ENCODE data around the gene MTMR3.

Gene MTMR3

DNA sequence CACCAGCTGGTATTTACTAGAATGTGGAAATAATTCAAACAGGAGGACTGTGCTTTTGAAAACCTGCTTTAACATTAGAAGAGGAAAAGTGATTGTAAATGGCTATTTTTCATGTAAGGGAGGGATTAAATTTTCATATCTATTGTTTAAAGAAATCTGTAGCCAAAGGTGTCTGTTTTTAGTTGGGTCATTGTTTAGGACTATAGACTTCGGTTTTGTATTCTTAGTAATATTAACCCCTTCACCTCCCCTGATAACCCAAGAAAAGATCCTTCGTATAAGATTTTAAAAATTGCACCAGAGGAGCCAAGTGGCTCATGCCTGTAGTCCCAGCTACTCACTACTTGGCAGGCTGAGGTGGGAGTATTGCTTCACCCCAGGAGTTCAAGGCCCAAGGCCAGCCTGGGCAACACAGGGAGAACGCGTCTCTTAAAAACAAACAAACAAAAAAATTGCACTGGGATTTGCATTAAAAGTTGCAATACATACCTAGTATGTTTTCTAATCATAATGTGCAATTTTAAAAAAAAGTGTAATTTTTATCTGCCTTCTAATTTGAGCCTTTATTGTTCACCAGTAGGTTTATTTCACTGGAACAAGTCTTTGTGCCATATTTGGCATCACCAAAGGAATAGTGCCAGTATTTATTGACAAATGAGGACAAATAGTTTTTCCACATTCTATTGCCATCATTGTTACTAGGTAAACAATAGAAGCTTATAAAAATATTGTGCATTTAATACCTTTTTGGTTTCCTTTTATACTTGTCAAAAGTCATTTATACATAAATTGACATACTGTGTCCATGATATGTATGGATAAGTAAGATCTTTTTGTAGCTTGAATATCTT, 34.3 kb downstream of the MTMR3 start:
- no peak for DNase-seq

DNA sequence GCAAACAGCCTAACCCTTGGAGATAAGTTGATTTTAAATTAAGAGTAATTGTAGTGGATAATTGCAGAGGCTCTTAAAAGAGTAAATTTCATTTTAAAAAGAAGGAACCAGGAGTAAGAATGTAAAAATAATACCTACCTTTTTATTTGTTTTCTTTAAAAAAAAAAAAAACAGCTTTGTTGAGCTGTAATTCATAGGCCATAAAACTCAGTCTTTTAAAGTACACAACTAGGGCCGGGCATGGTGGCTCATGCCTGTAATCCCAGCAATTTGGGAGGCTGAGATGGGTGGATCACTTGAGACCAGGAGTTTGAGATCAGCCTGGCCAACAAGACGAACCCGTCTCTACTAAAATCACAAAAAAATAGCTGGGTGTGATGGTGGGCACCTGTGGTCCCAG, 42.4 kb downstream of the MTMR3 start:
- DNase-seq: no peak

DNA sequence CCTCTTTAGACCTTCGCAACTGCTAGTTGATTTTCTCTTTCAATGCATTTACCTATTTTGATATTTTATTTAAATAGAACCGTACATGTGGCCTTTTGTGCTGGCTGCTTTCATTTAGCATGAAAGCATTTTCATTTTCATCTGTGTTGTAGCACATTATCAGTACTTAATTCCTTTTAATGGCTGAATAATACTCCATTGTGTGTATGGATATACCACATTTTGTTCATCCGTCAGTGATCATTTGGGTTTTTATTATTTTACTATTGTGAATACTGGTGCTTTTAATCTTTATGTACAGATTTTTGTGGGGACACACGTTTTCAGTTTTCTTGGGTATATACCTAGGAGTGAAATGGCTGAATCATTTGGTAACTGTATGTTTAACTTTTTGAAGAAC, 43.1 kb downstream of the MTMR3 start:
- no peak for DNase-seq

DNA sequence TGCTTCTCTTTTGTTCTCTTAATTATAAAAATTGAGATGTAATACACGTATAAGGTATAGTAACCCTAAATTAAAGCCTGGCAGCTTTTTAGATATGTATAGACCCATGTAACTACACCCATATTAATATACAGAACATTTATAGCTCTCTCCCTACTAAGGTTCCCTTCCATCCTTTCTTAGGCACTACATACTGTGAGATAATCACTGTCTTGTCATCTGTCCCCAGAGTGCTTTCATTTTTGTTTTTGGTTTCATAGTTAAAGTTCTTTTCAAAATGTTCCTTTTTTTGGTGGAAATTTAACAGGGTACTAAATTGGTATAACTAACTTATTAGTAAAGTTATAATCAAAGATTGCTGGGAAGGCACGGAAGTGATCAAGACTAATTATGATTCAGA, 49.2 kb downstream of the MTMR3 start:
- DNase-seq: no peak

DNA sequence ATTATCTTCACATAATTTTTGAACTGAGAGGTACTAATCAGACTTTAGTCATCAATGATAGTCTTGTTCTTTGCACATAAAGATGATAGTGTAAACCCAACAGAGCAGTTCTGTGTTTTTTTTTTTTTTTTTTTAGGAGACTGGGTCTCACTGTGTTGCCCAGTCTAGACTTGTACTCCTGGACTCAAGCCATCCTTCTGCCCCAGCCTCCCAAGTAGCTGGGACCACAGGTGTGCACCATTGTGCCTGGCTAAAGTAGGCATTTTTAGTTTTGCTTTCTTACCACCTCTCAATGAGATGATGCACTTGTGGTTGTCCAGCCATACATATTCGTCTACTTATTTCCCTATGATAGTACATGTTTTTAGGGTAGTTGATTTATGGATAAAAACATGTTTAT, 50.6 kb downstream of the MTMR3 start:
- DNase-seq: no peak

GRCh38 chr22:29934596-29934995, 51.6 kb downstream of the MTMR3 start:
- no peak for DNase-seq

- peak; percentile 1 for DNase-seq
These were observed 53.2 kb downstream of the MTMR3 start for GRCh38 chr22:29936186-29936585.

DNA sequence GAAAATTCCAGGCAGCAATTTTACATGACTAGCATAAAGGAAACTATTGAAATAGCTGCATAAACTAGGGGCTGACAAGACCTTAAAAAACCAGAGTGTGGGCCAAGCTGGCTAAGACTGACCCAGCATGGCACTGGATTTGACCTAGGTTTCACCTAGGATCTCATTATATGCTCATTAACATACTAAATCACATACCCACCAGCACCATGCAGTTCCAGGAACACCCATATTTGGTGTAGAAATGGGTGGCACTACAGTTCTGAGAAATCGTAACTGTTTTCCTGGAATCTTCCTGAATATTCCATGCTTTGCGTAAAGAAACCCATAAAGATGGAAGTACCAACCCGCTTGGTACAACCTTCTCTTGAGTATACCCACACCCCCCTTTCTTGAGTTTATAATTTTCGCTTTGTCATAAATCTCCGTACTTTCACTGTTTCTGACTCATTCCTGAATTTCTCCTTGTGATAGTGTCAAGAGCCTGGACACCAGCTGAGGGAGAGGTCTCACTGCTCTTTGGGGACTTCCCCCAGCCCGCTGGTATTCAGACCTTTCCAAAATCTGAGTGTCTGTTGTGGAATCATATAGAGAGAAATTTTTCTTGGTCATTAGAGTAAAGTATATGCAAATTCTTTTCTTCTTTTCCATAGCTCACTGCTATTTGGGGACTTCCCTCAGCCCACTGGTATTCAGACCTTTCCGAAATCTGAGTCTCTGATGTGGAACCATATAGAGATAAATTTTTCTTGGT, 55.1 kb downstream of the MTMR3 start:
- DNase-seq: no peak

- DNase-seq: no peak
These were observed 57.6 kb downstream of the MTMR3 start for GRCh38 chr22:29940526-29940925.

GRCh38 chr22:29944339-29944738, 61.4 kb downstream of the MTMR3 start:
- no peak for DNase-seq

DNA sequence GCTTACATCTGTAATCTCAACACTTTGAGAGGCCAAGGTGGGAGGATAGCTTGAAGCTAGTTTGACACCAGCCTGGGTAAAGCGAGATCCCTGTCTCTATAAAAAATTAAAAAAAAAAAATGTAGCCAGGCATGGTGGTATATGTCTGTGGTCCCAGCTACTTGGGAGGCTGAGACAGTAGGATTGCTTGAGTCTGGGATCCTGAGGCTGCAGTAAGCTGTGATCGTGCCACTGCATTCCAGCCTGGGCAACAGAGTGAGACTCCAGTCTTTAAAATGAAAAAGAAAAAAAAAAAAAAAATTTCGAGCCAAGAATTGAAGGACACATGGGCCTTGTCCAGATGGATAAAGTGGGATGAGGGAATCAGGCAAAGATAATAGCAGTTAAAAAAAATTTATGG, 62.5 kb downstream of the MTMR3 start:
- DNase-seq: no peak

GRCh38 chr22:29946220-29946619, 63.2 kb downstream of the MTMR3 start:
- DNase-seq: no peak

GRCh38 chr22:29947410-29948384, 64.7 kb downstream of the MTMR3 start:
- no peak for DNase-seq

- DNase-seq: no peak
These were observed 65.4 kb downstream of the MTMR3 start for GRCh38 chr22:29948385-29948769.

DNA sequence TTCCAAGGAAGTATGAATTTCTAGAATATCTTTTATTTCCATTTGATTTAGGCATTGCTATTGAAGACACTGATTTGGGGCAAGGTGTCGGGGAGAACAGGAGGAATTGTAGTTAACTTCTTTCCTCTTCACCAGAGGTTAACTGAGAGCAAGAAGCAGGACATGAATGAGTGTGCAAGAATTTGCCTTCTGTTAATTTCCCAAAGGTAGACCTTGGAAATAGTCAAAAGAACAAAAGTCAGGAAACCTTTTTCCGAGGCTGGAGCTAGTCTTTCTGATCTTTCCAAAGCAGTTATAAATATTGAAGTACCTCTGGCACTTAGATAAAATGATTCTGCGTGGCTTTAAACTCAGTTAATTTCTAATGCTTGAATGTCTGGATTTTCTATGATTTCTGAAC, 66.9 kb downstream of the MTMR3 start:
- no peak for DNase-seq

- DNase-seq: no peak
These were observed 68.9 kb downstream of the MTMR3 start for GRCh38 chr22:29951791-29952413.

DNA sequence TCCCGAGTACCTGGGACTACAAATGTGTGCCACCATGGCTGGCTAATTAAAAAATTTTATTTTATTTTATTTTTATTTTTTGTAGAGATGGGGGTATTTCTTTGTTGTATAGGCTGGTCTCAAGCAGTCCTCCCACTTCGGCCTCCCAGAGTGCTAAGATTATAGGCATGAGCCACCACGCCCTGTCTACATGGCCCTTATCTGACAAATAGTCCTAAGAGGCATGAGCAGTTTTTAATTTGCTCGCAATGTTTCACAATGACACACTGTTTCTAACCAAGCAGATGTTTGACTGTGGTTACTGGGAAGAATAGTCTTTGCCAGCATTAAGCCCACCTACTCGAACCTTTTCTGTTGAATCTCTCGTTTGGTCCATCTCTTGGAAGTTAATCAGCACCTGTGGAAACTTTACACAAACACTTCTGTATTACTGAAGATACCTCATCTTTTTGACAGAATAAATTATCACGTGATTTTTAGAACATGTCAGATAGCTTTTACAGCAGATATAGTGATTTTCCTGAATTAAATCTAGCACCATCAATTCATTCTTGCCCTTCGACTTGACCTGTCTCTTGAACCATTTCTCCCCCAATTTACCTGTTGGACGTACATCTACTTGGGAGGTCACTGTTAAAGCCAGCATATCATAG, 71.4 kb downstream of the MTMR3 start:
- DNase-seq: no peak

DNA sequence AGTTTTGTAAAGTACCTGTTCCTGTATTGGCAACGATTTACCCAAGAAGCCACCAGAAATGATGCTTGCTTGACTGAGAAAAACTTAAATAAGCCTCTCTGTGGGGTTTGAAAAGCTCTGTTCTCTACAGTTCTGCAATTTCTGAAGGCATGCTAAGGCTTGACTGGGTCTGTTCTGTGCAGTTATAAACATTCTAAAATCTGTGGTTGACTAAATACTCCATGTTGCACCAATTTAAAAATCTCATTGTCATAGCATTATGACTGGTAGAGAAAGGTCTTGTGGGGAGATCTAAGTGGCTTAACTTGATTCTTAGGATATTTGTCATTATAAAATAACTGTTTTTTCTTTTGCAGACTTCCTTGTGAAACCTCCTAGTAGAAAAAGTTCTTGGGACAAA, 73.7 kb downstream of the MTMR3 start:
- DNase-seq: no peak

DNA sequence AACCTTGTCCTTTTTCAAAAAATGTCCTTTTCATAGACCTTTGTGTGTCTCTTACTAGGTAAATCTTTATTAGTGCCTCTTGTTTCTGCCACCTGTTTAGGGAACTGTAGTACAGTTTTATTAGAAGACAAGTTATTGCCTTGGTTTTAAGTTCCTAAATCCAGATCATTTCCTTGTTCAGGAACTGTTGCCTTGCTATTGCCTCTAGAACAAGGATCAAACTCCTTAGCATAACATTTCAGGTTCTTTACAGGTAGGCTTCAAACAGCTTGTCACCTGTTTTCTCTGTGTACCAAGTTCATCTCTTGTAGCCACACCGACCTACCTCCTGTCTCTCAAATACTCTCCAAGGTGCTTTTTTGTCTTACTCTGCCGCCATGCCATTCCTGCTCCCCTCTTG, 75.2 kb downstream of the MTMR3 start:
- DNase-seq: no peak

- no peak for DNase-seq
These were observed 81.8 kb downstream of the MTMR3 start for GRCh38 chr22:29964776-29965175.

- no peak for DNase-seq
These were observed 84.5 kb downstream of the MTMR3 start for GRCh38 chr22:29967461-29967860.

DNA sequence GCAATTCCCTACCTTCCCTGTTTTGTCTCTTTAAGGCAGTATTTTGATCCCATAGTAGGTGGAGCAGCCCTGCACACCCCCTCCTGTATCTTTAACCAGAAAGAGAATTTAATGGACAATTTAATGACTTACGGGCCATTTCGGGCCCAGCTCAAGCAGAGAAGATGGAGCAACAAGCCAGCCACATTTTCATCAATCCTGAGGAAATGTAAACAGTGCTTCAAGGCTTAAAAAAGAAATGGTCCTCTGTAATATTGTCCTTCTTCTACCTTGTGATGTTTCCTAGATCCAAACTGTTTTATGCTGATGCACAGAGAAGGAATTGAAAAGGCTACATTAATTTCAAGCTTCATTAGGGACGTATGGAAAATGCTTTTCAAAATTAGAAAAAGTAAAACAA, 88.6 kb downstream of the MTMR3 start:
- DNase-seq: no peak

Data from DMS53 (cell line).